ENCODE measurements around the gene MOB3B.

MOB3B gene

DNA sequence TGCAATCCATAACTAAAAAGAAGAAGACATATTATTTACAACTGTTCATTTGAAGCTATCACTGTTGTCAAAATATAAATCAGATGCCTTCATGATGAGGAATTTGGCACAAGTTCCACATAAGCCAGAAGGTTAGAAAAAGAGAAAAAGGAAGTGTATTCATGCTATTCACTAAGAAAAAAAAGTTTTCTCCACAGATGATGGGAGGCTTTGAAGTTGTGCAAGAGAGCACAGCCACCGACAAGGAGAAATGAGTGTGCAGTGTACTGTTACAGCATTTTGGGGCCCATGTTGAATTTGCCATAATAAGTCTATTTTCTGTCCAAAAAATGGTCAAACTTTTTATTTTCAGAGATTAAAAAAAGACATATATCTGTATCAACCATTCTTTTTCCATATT lies 38.5 kb downstream of the MOB3B start:
- no peak overlapping the region for H3K4me3 ChIP-seq (ENCODE audit: low read length)
- TF ChIP-seq, protein P1, sequence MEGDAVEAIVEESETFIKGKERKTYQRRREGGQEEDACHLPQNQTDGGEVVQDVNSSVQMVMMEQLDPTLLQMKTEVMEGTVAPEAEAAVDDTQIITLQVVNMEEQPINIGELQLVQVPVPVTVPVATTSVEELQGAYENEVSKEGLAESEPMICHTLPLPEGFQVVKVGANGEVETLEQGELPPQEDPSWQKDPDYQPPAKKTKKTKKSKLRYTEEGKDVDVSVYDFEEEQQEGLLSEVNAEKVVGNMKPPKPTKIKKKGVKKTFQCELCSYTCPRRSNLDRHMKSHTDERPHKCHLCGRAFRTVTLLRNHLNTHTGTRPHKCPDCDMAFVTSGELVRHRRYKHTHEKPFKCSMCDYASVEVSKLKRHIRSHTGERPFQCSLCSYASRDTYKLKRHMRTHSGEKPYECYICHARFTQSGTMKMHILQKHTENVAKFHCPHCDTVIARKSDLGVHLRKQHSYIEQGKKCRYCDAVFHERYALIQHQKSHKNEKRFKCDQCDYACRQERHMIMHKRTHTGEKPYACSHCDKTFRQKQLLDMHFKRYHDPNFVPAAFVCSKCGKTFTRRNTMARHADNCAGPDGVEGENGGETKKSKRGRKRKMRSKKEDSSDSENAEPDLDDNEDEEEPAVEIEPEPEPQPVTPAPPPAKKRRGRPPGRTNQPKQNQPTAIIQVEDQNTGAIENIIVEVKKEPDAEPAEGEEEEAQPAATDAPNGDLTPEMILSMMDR (conservative IDR thresholded peaks at IDR 0.05; ENCODE audit: low read depth, low read length) = no peak
- no peak for DNase-seq (ENCODE audit: low read depth)

DNA sequence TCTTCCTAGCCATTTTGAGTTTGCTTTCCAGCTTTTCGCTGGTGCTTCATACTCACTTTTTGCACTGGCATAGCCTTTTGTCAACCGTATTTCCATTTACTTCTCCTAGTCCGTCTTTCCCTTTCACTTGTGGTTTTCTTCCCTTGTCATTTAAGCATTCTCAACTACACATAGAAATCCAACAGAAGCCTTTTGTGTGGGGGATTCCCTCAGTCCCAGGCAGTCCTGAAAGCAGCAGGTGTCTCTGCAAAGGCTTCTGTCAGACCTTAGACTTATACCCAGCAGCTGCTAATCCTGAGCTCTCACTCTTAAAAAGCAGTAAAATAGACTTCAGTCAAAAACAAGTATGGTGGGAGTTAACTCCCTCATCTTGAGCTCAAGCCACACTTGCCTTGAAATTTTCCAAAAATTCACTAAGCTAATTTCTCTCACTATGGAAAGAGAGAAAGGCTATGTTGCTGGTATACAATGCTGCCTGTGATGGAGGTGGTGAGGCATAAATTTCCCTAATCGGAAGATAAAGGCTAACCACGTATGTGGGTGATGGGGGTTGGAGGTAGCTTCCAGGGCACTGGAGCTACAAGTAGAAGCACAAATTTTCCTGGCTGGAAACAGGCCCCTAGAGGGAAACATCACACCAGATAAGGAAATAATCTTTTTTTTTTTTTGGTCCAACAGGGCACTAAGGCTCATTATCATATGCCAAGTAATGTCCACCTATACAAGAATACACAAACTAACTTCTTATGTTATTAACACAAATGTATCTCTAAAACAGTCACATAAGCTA lies 40.3 kb downstream of the MOB3B start:
- DNase-seq (ENCODE audit: low read depth) = no peak
- TF ChIP-seq, protein P1 (conservative IDR thresholded peaks at IDR 0.05; ENCODE audit: low read depth, low read length) = no peak
- no peak overlapping the region for H3K4me3 ChIP-seq (ENCODE audit: low read length)

DNA sequence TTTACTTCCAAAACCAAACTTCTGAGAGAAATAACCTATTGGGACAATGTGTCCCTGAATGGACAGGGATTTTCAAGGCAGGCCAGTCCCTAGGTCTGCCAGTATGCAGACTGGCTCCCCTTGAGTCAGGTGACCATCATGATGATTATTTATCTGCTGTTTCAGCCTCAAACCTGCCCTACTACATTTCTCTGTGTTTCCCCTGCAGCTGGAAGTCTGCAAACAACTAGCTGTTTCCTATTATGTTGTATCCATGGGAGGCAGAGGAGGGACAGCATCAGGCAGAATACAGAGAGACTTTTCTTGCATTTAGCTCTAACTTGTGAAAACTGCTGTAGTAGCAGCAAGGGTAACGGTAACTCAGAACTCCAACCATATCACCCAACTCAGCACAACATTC lies 41.7 kb downstream of the MOB3B start:
- TF ChIP-seq, protein P1 (conservative IDR thresholded peaks at IDR 0.05; ENCODE audit: low read depth, low read length) = no peak
- no peak overlapping the region for H3K4me3 ChIP-seq (ENCODE audit: low read length)
- no peak for DNase-seq (ENCODE audit: low read depth)

DNA sequence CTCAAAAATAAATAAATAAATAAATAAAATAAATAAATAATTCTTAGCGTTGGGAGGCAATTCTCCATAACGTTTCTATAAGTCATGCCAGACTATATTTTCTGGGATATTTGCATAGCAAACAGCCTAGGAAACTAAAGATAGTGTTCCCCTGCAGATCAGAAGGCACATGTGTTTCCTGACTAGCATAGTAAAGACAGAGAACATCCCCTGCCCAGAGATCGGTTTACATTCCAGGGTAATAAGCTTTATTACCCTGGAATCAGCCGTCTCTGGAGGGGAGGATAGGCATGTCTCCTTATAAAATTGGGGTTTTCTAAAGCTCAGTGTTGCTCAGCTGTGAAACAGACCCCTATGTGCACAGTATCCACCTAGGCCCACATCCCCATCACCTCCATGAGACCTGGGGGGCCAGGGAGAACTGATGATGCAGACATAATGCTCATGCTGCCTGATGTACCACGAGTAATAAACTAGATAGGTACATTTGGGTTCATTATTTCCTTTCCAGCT lies 42.4 kb downstream of the MOB3B start:
- no peak for DNase-seq (ENCODE audit: low read depth)
- TF ChIP-seq, protein P1 (conservative IDR thresholded peaks at IDR 0.05; ENCODE audit: low read depth, low read length) = no peak
- H3K4me3 ChIP-seq (ENCODE audit: low read length) = no peak overlapping the region

DNA sequence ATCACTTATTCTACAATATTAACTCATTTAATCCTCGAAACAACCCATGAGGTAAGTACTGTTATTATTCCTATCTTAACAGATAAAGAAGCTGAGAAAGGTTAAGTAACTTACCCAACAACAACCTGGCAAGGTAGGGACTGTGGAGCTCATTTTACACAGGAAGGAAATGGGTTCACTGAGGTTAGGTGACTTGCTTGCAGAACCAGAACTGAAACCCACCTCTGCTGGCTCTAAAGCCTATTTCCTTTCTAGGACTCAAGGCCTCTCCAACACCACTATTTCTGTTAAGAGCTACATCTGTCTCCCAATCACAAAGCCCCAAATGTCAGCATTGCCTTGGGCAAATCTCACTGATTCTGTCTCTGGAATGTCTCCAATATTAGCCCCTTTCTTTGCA lies 44.5 kb downstream of the MOB3B start:
- no peak overlapping the region for H3K4me3 ChIP-seq (ENCODE audit: low read length)
- no peak for DNase-seq (ENCODE audit: low read depth)
- TF ChIP-seq, protein P1 (conservative IDR thresholded peaks at IDR 0.05; ENCODE audit: low read depth, low read length) = no peak

DNA sequence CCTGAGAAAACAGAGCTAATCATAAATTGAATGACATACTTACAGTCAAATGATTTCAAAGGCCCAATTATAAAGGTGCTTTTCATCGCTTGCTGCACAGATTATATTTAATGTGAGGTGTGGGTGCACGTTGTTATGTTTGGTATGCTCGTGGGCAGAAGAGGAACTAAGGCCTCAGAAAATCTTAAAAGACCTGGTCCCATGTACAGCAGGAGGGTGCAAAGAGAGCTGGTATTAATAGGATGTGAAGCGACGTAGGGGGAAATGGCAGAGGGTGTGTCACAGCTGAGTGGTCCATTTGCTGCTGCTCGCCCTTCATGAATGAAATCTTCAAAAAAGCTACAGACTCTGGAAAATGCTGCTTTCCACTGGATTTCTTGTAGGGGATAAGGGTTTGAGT lies 46.0 kb downstream of the MOB3B start:
- TF ChIP-seq, protein P1 (conservative IDR thresholded peaks at IDR 0.05; ENCODE audit: low read depth, low read length) = no peak
- no peak for DNase-seq (ENCODE audit: low read depth)
- no peak overlapping the region for H3K4me3 ChIP-seq (ENCODE audit: low read length)

DNA sequence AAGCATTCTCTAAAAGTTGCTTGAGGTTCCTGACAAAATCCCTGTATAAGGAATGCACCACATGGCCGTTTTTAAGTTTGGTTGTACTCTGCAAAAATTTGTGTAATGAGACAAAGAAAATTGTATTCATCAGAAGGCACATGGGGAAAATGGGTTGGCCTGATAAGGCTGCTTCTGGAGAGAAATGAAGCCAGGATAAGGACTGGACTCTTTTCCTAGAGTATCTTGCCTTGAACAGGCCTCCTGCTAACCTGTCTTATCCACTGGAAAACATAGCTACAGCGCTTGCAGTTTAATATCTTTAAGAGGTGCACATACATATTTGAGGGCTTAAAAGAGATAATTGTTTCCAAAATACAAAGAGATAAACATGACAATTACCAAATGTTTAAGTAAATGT lies 46.9 kb downstream of the MOB3B start:
- no peak for DNase-seq (ENCODE audit: low read depth)
- TF ChIP-seq, protein P1 (conservative IDR thresholded peaks at IDR 0.05; ENCODE audit: low read depth, low read length) = no peak
- H3K4me3 ChIP-seq (ENCODE audit: low read length) = no peak overlapping the region

All from retinal pigment epithelial cell (primary cell).